HepG2 (cell line): ENCODE results near the gene ARMH1. TPM values are rescaled to one million over a fixed set of nuclear protein-coding genes. Genes with fewer than 3 reads are reported as not detected.
A peak's percentile ranks its signal among the peaks of the same experiment; 100 is the strongest.

Source experiments
- CAMTA2 ChIP-seq: sonication (generic); formaldehyde crosslinking; IDR thresholded peaks from 2 replicates; pipeline ENCODE4 v1.4.0; 2020; ENCODE audit warnings: mild to moderate bottlenecking, missing genetic modification reagents, borderline replicate concordance
- EP300 ChIP-seq, 3 experiments: sonication (generic) in 1 of 3; formaldehyde crosslinking in 1 of 3; IDR thresholded peaks; 2 replicates each; pipeline versions ENCODE4 v1.5.1 to v1.6.1; 2011 to 2020; ENCODE audit warnings: low read depth in 2 of 3, low read length in 2 of 3, borderline replicate concordance in 1 of 3, improper control_type of control experiment in 1 of 3, mild to moderate bottlenecking in 1 of 3, missing genetic modification reagents in 1 of 3, moderate library complexity in 1 of 3
- ETV5 ChIP-seq: IDR thresholded peaks from 2 replicates; pipeline ENCODE4 v1.6.1; 2018; ENCODE audit warnings: missing biosample characterization, missing genetic modification reagents, inconsistent platforms, borderline replicate concordance
- FOSL1 ChIP-seq: sonication (generic); formaldehyde crosslinking; IDR thresholded peaks from 2 replicates; pipeline ENCODE4 v1.9.0; 2021; ENCODE audit warnings: missing genetic modification reagents, borderline replicate concordance
- FOXO4 ChIP-seq: sonication (generic); formaldehyde crosslinking; conservative IDR thresholded peaks from 2 replicates; pipeline ENCODE4 v1.8.1; 2023; ENCODE audit warnings: missing genetic modification reagents
- HNRNPLL ChIP-seq: fragments of 200-400 bp; formaldehyde crosslinking; IDR thresholded peaks from 2 replicates; pipeline ENCODE4 v1.6.1; 2017; ENCODE audit warnings: mild to moderate bottlenecking, low read depth, low read length; ENCODE audit not compliant: poor library complexity, severe bottlenecking
- MXI1 ChIP-seq: IDR thresholded peaks from 3 replicates; pipeline ENCODE4 v1.6.1; 2012; ENCODE audit warnings: low read depth, low read length, inconsistent platforms, borderline replicate concordance
- NFE2L2 ChIP-seq: fragments of 150-350 bp; IDR thresholded peaks from 2 replicates; pipeline ENCODE4 v1.6.1; 2014; ENCODE audit warnings: low read length
- ONECUT2 ChIP-seq: sonication (generic); formaldehyde crosslinking; IDR thresholded peaks from 2 replicates; pipeline ENCODE4 v1.4.0; 2020; ENCODE audit warnings: missing genetic modification reagents
- PHF20 ChIP-seq: sonication (generic); formaldehyde crosslinking; IDR thresholded peaks from 2 replicates; pipeline ENCODE4 v1.5.0; 2020; ENCODE audit warnings: mild to moderate bottlenecking, missing genetic modification reagents
- POGZ ChIP-seq: sonication (generic); formaldehyde crosslinking; IDR thresholded peaks from 2 replicates; pipeline ENCODE4 v1.4.0; 2020; ENCODE audit warnings: mild to moderate bottlenecking, missing genetic modification reagents
- RBM22 ChIP-seq: fragments of 200-400 bp; formaldehyde crosslinking; optimal IDR thresholded peaks from 2 replicates; pipeline ENCODE3; 2017; ENCODE audit warnings: mild to moderate bottlenecking, low read length, moderate library complexity
- TOPORS ChIP-seq: sonication (generic); formaldehyde crosslinking; IDR thresholded peaks from 2 replicates; pipeline ENCODE4 v1.8.0; 2023; ENCODE audit warnings: mild to moderate bottlenecking, missing genetic modification reagents
- ZKSCAN1 ChIP-seq: fragments of 150-350 bp; IDR thresholded peaks from 2 replicates; pipeline ENCODE4 v1.6.1; 2014; ENCODE audit warnings: low read length
- ZNF101 ChIP-seq: sonication (generic); formaldehyde crosslinking; IDR thresholded peaks from 2 replicates; pipeline ENCODE4 v1.4.0; 2020; ENCODE audit warnings: mild to moderate bottlenecking, low read depth, missing genetic modification reagents, borderline replicate concordance
- ZNF121 ChIP-seq: sonication (generic); formaldehyde crosslinking; IDR thresholded peaks from 2 replicates; pipeline ENCODE4 v1.5.0; 2020; ENCODE audit warnings: mild to moderate bottlenecking, missing genetic modification reagents
- ZNF282 ChIP-seq: fragments of 450-650 bp; IDR thresholded peaks from 2 replicates; pipeline ENCODE4 v1.6.1; 2018; ENCODE audit not compliant: partially characterized antibody
- ZNF335 ChIP-seq: sonication (generic); formaldehyde crosslinking; IDR thresholded peaks from 2 replicates; pipeline ENCODE4 v1.4.0; 2020; ENCODE audit warnings: missing genetic modification reagents
- ZNF430 ChIP-seq: sonication (generic); formaldehyde crosslinking; IDR thresholded peaks from 2 replicates; pipeline ENCODE4 v1.9.0; 2021; ENCODE audit warnings: mild to moderate bottlenecking, missing genetic modification reagents
- ZNF44 ChIP-seq: sonication (generic); formaldehyde crosslinking; IDR thresholded peaks from 2 replicates; pipeline ENCODE4 v1.5.1; 2020; ENCODE audit warnings: mild to moderate bottlenecking, missing genetic modification reagents
- ZNF558 ChIP-seq: sonication (generic); formaldehyde crosslinking; IDR thresholded peaks from 2 replicates; pipeline ENCODE4 v1.9.0; 2022; ENCODE audit warnings: mild to moderate bottlenecking, missing genetic modification reagents, borderline replicate concordance
- ZNF703 ChIP-seq: sonication (generic); formaldehyde crosslinking; IDR thresholded peaks from 2 replicates; pipeline ENCODE4 v1.5.1; 2020; ENCODE audit warnings: missing genetic modification reagents, mild to moderate bottlenecking, moderate library complexity, borderline replicate concordance
- ZSCAN21 ChIP-seq: sonication (generic); formaldehyde crosslinking; IDR thresholded peaks from 2 replicates; pipeline ENCODE4 v1.8.0; 2022; ENCODE audit warnings: mild to moderate bottlenecking, missing genetic modification reagents, moderate library complexity, borderline replicate concordance
- polyA plus RNA-seq, 8 experiments: library from polyadenylated mRNA; depleted of rRNA in 3 of 8; stranded (reverse) in 7 of 8; unstranded in 1 of 8; fragments of >200 nt; fragmentation: Illumina TruSeq in 4 of 8; extraction: Trizol in 4 of 8; gene quantifications; 2 replicates each; pipeline versions ENCODE4 v1.2.1 to v1.2.3, GENCODE V29; 2011 to 2016; ENCODE audit warnings: low read depth in 4 of 8, missing spikeins in 1 of 8, mixed read lengths in 1 of 8; ENCODE audit not compliant: insufficient read depth in 1 of 8
- total RNA-seq, 5 experiments: library from RNA; depleted of rRNA; stranded (reverse); fragments of >200 nt; fragmentation: Illumina TruSeq; extraction: Trizol; gene quantifications; 2 replicates each; pipeline ENCODE4 v1.2.3, GENCODE V29; 2016; ENCODE audit warnings: low read depth in 1 of 5
- TF ChIP-seq, protein P1 (sequence below): sonication (generic); formaldehyde crosslinking; IDR thresholded peaks from 2 replicates; pipeline ENCODE4 v1.9.0; 2021; ENCODE audit warnings: missing genetic modification reagents, borderline replicate concordance
- TF ChIP-seq, protein P2 (sequence below): sonication (generic); formaldehyde crosslinking; IDR thresholded peaks from 2 replicates; pipeline ENCODE4 v1.5.0; 2020; ENCODE audit warnings: missing genetic modification reagents, mild to moderate bottlenecking, borderline replicate concordance

ARMH1 gene
- total and polyA plus RNA-seq, 2 of the 13 experiments (the other 11 are each of a cell fraction or from before 2014, with no cell fraction given) = 0.69 TPM; not detected in 1

DNA sequence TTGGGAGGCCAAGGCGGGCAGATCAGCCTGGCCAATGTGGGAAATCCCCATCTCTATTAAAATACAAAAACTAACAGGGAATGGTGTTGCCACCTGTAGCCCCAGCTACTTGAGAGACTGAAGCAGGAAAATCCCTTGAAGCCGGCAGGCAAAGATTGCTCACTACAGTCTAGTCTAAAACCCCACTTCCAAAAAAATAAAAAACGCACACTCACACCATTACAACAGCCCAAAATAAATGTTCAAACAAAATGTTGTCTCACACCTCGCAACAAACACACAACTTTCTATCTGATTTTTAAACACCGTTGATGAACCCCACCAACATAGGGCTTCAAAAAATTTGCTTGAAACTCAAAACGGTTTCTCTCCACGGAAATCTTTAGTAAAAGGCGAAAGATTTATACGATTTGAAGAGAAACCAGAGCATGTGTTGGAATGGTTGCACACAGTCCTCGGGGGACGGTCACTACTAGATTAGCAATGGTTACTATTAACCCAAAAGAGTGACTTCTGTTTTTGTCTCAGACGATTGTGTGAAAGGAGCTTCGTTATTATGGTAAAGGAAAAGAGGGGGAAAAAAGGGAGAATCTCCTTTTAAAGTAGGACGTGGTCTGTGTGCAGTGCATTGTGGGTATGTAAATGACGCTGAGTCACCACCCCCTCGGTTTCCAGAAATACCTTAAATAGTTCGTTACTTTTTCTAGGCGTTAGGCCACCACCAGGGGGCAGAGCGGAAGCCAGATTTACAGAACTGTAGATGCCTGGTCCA lies 56.4 kb downstream of the ARMH1 start, which contains the start of gene RNU5D-1 (continued):
- TF ChIP-seq ONECUT2 = peak; percentile 20; the same call in 1 of the 2 replicates
- TF ChIP-seq ZNF121 (CRISPR knock-in tag) = no peak
- no peak for TF ChIP-seq ZNF101 (CRISPR knock-in tag)
- no peak; the same call in 1 of the 2 replicates for TF ChIP-seq ZNF430
- peak; percentile 66; the same call in 1 of the 2 replicates for TF ChIP-seq FOSL1 (CRISPR knock-in tag)
- TF ChIP-seq MXI1 = peak; percentile 63; the same call in 2 of the 3 replicates
- TF ChIP-seq ZNF703 = 0 out of 2 replicates have a peak, but pooled peaks have one; percentile 51
- peak; percentile 22 for TF ChIP-seq RBM22
- no peak for TF ChIP-seq PHF20 (CRISPR knock-in tag)
- peak; percentile 26; the same call in 1 of the 2 replicates for TF ChIP-seq ZSCAN21 (CRISPR knock-in tag)
- no peak for TF ChIP-seq HNRNPLL
- TF ChIP-seq POGZ (CRISPR knock-in tag) = peak; percentile 23; the same call in 1 of the 2 replicates
- TF ChIP-seq ZNF558 (CRISPR knock-in tag) = 0 out of 2 replicates have a peak, but pooled peaks have one; percentile 48
- peak; percentile 9; the same call in 1 of the 2 replicates for TF ChIP-seq ZKSCAN1
- peak; percentile 82; the same call in 1 of the 2 replicates for TF ChIP-seq ZNF335 (CRISPR knock-in tag)
- TF ChIP-seq, protein P1, sequence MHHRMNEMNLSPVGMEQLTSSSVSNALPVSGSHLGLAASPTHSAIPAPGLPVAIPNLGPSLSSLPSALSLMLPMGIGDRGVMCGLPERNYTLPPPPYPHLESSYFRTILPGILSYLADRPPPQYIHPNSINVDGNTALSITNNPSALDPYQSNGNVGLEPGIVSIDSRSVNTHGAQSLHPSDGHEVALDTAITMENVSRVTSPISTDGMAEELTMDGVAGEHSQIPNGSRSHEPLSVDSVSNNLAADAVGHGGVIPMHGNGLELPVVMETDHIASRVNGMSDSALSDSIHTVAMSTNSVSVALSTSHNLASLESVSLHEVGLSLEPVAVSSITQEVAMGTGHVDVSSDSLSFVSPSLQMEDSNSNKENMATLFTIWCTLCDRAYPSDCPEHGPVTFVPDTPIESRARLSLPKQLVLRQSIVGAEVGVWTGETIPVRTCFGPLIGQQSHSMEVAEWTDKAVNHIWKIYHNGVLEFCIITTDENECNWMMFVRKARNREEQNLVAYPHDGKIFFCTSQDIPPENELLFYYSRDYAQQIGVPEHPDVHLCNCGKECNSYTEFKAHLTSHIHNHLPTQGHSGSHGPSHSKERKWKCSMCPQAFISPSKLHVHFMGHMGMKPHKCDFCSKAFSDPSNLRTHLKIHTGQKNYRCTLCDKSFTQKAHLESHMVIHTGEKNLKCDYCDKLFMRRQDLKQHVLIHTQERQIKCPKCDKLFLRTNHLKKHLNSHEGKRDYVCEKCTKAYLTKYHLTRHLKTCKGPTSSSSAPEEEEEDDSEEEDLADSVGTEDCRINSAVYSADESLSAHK (CRISPR knock-in tag) = no peak
- peak; percentile 66; the same call in 1 of the 2 replicates for TF ChIP-seq NFE2L2
- TF ChIP-seq ZNF44 (CRISPR knock-in tag) = 0 out of 2 replicates have a peak, but pooled peaks have one; percentile 50
- TF ChIP-seq ETV5 (CRISPR knock-in tag) = no peak
- no peak for TF ChIP-seq ZNF282
- no peak for TF ChIP-seq TOPORS (CRISPR knock-in tag)
- 0 out of 2 replicates have a peak, but pooled peaks have one; percentile 57 for TF ChIP-seq FOXO4 (CRISPR knock-in tag)
- no peak for TF ChIP-seq CAMTA2 (CRISPR knock-in tag)
- peak in 1 of 2 experiments; percentile 27; a peak in 1 of 4 replicates for TF ChIP-seq EP300 (IDR thresholded peaks at IDR 0.05; ENCODE audit: low read depth in 2 of 2, low read length in 2 of 2)
- peak; percentile 62; the same call in 1 of the 2 replicates for TF ChIP-seq EP300 (CRISPR knock-in tag; IDR thresholded peaks at IDR 0.05; ENCODE audit: borderline replicate concordance)
- TF ChIP-seq, protein P2, sequence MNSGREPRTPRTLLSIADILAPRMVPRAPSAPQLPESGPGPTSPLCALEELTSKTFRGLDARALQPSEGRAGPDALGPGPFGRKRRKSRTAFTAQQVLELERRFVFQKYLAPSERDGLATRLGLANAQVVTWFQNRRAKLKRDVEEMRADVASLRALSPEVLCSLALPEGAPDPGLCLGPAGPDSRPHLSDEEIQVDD (CRISPR knock-in tag) = no peak
